HCT116 (cell line): ENCODE data around the gene CDK10.

Experiments
- CEBPB ChIP-seq: IDR thresholded peaks from 2 replicates; pipeline ENCODE4 v1.6.1; 2012; ENCODE audit warnings: low read depth
- EZH2 ChIP-seq: fragments of 200-600 bp; sonication (generic); IDR thresholded peaks from 2 replicates; pipeline ENCODE4 v1.6.1; 2017; ENCODE audit warnings: antibody characterized with exemption, mixed run types
- EZH2phosphoT487 ChIP-seq: fragments of 200-600 bp; IDR thresholded peaks from 2 replicates; pipeline ENCODE4 v1.6.1; 2018; ENCODE audit warnings: antibody characterized with exemption, borderline replicate concordance
- FOSL1 ChIP-seq: IDR thresholded peaks from 2 replicates; pipeline ENCODE4 v1.6.1; 2012; ENCODE audit warnings: low read depth
- POLR2A ChIP-seq: IDR thresholded peaks from 2 replicates; pipeline ENCODE4 v1.7.0; 2011; ENCODE audit warnings: borderline replicate concordance; ENCODE audit not compliant: insufficient read depth, insufficient read length; ENCODE audit errors: extremely low read depth
- POLR2AphosphoS5 ChIP-seq: IDR thresholded peaks from 2 replicates; pipeline ENCODE4 v1.6.1; 2011; ENCODE audit warnings: mild to moderate bottlenecking, low read depth, low read length, moderate library complexity
- RAD21 ChIP-seq: IDR thresholded peaks from 2 replicates; pipeline ENCODE4 v1.6.1; 2012; ENCODE audit warnings: low read depth, mild to moderate bottlenecking
- SP1 ChIP-seq: IDR thresholded peaks from 2 replicates; pipeline ENCODE4 v1.6.1; 2012; ENCODE audit warnings: low read depth
- SRF ChIP-seq: IDR thresholded peaks from 2 replicates; pipeline ENCODE4 v1.6.1; 2012; ENCODE audit warnings: low read depth
- YY1 ChIP-seq: IDR thresholded peaks from 2 replicates; pipeline ENCODE4 v1.6.1; 2011; ENCODE audit warnings: low read length, low read depth, moderate library complexity, mild to moderate bottlenecking; ENCODE audit not compliant: insufficient replicate concordance; ENCODE audit errors: extremely low read depth
- ZFX ChIP-seq: fragments of 450-650 bp; IDR thresholded peaks from 2 replicates; pipeline ENCODE4 v1.6.1; 2017
- ZNF274 ChIP-seq: fragments of 200-500 bp; sonication (Bioruptor generic); IDR thresholded peaks from 2 replicates; pipeline ENCODE4 v1.6.1; 2014; ENCODE audit warnings: mild to moderate bottlenecking, low read depth, low read length, inconsistent platforms
- TF ChIP-seq, protein P1 (sequence below), 3 experiments: fragments of 200-600 bp in 1 of 3; sonication (generic) in 1 of 3; IDR thresholded peaks in 2 of 3; conservative IDR thresholded peaks in 1 of 3; 2 replicates each; pipeline ENCODE4 v1.5.1; 2012 to 2017; ENCODE audit warnings: low read depth in 2 of 3, low read length in 2 of 3, antibody characterized with exemption in 1 of 3, borderline replicate concordance in 1 of 3, control low read depth in 1 of 3, mild to moderate bottlenecking in 1 of 3, mixed read lengths in 1 of 3, mixed run types in 1 of 3, moderate library complexity in 1 of 3; ENCODE audit not compliant: insufficient read depth in 1 of 3
- TF ChIP-seq, protein P2 (sequence below): IDR thresholded peaks from 2 replicates; pipeline ENCODE4 v1.6.1; 2012; ENCODE audit warnings: low read depth

DNA sequence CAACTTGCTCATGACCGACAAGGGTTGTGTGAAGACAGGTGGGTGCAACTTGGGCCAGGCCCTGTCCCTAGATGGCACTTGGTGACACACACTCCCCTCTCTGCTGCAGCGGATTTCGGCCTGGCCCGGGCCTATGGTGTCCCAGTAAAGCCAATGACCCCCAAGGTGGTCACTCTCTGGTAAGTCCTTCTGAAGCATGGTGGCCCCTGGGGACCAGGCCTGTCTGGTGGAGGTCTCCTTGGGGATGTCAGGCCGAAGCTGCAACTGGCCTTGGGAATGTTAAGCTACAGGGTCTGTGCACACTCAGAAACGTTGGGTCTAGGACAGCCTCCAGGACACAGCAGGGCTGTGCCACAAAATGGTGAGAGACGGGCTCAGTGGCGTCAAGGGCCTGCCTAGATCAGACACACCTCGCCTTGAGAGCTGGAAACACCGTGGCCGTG is 6.8 kb downstream of the CDK10 start:
- TF ChIP-seq, protein P1, sequence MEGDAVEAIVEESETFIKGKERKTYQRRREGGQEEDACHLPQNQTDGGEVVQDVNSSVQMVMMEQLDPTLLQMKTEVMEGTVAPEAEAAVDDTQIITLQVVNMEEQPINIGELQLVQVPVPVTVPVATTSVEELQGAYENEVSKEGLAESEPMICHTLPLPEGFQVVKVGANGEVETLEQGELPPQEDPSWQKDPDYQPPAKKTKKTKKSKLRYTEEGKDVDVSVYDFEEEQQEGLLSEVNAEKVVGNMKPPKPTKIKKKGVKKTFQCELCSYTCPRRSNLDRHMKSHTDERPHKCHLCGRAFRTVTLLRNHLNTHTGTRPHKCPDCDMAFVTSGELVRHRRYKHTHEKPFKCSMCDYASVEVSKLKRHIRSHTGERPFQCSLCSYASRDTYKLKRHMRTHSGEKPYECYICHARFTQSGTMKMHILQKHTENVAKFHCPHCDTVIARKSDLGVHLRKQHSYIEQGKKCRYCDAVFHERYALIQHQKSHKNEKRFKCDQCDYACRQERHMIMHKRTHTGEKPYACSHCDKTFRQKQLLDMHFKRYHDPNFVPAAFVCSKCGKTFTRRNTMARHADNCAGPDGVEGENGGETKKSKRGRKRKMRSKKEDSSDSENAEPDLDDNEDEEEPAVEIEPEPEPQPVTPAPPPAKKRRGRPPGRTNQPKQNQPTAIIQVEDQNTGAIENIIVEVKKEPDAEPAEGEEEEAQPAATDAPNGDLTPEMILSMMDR (IDR thresholded peaks at IDR 0.05 in 2 of 3, conservative IDR thresholded peaks at IDR 0.05 in 1 of 3; ENCODE audit: borderline replicate concordance in 1 of 3, insufficient read depth in 1 of 3, low read depth in 2 of 3, low read length in 2 of 3): no peak
- no peak for TF ChIP-seq EZH2
- TF ChIP-seq POLR2A: no peak
- TF ChIP-seq SRF: no peak
- TF ChIP-seq, protein P2, sequence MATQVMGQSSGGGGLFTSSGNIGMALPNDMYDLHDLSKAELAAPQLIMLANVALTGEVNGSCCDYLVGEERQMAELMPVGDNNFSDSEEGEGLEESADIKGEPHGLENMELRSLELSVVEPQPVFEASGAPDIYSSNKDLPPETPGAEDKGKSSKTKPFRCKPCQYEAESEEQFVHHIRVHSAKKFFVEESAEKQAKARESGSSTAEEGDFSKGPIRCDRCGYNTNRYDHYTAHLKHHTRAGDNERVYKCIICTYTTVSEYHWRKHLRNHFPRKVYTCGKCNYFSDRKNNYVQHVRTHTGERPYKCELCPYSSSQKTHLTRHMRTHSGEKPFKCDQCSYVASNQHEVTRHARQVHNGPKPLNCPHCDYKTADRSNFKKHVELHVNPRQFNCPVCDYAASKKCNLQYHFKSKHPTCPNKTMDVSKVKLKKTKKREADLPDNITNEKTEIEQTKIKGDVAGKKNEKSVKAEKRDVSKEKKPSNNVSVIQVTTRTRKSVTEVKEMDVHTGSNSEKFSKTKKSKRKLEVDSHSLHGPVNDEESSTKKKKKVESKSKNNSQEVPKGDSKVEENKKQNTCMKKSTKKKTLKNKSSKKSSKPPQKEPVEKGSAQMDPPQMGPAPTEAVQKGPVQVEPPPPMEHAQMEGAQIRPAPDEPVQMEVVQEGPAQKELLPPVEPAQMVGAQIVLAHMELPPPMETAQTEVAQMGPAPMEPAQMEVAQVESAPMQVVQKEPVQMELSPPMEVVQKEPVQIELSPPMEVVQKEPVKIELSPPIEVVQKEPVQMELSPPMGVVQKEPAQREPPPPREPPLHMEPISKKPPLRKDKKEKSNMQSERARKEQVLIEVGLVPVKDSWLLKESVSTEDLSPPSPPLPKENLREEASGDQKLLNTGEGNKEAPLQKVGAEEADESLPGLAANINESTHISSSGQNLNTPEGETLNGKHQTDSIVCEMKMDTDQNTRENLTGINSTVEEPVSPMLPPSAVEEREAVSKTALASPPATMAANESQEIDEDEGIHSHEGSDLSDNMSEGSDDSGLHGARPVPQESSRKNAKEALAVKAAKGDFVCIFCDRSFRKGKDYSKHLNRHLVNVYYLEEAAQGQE: no peak
- TF ChIP-seq POLR2AphosphoS5: no peak
- TF ChIP-seq ZNF274: no peak
- no peak for TF ChIP-seq CEBPB
- no peak for TF ChIP-seq SP1
- no peak for TF ChIP-seq EZH2phosphoT487
- TF ChIP-seq ZFX: no peak
- no peak for TF ChIP-seq YY1
- no peak for TF ChIP-seq RAD21
- TF ChIP-seq FOSL1: no peak
